Fibroblast of lung (primary cell): ENCODE measurements around the gene FOXG1. TPM values are rescaled to one million over a fixed set of nuclear protein-coding genes. Genes with fewer than 3 reads are reported as not detected.
A peak's percentile ranks its signal among the peaks of the same experiment; 100 is the strongest.

Source experiments
- DNase-seq, 2 donors: peaks; one replicate each; pipeline versions ENCODE4 v3.0.0 to v3.0.0-alpha.2; 2010; ENCODE audit warnings: low read depth in 2 of 2
- H2AFZ ChIP-seq: 2 replicates; pipeline ENCODE4 v1.5.1; 2012; ENCODE audit warnings: low read length, control low read depth, inconsistent platforms
- H3K27ac ChIP-seq: 2 replicates; pipeline ENCODE4 v1.5.1; 2011; ENCODE audit warnings: low read length, control low read depth; ENCODE audit not compliant: insufficient read depth
- H3K27me3 ChIP-seq: 2 replicates; pipeline ENCODE4 v1.5.1; 2011; ENCODE audit warnings: mild to moderate bottlenecking, low read length; ENCODE audit not compliant: control insufficient read depth, insufficient read depth
- H3K36me3 ChIP-seq: 2 replicates; pipeline ENCODE4 v1.5.1; 2011; ENCODE audit warnings: low read length; ENCODE audit not compliant: control insufficient read depth, insufficient read depth
- H3K4me1 ChIP-seq: 2 replicates; pipeline ENCODE4 v1.5.1; 2011; ENCODE audit warnings: low read length; ENCODE audit not compliant: control insufficient read depth, insufficient read depth; ENCODE audit errors: extremely low read depth
- H3K4me2 ChIP-seq: 2 replicates; pipeline ENCODE4 v1.5.1; 2011; ENCODE audit warnings: low read length, control low read depth; ENCODE audit not compliant: insufficient read depth; ENCODE audit errors: extremely low read depth
- H3K4me3 ChIP-seq, 4 experiments: fragments of 200-600 bp in 1 of 4; sonication (generic) in 1 of 4; replicated peaks in 1 of 4; 2 replicates each; pipeline ENCODE4 v1.5.1; 2011 to 2016; ENCODE audit warnings: low read length in 4 of 4, low read depth in 3 of 4, mild to moderate bottlenecking in 3 of 4, control low read depth in 2 of 4, inconsistent platforms in 1 of 4, mixed read lengths in 1 of 4; ENCODE audit not compliant: insufficient read depth in 1 of 4; ENCODE audit errors: control extremely low read depth in 1 of 4
- H3K79me2 ChIP-seq: 2 replicates; pipeline ENCODE4 v1.5.1; 2012; ENCODE audit warnings: mild to moderate bottlenecking, low read length, inconsistent platforms; ENCODE audit not compliant: control insufficient read depth, insufficient read depth
- H3K9ac ChIP-seq: 2 replicates; pipeline ENCODE4 v1.5.1; 2011; ENCODE audit warnings: mild to moderate bottlenecking, low read length, control low read depth; ENCODE audit not compliant: insufficient read depth
- H3K9me3 ChIP-seq: 2 replicates; pipeline ENCODE4 v1.5.1; 2012; ENCODE audit warnings: low read depth, low read length; ENCODE audit not compliant: control insufficient read depth, insufficient read depth
- H4K20me1 ChIP-seq: 2 replicates; pipeline ENCODE4 v1.5.1; 2011; ENCODE audit warnings: low read length; ENCODE audit not compliant: control insufficient read depth, insufficient read depth; ENCODE audit errors: extremely low read depth
- EZH2 ChIP-seq: IDR thresholded peaks from 2 replicates; pipeline ENCODE4 v1.5.1; 2012; ENCODE audit warnings: low read length, control low read depth, mild to moderate bottlenecking; ENCODE audit errors: missing control alignments
- polyA plus RNA-seq, 2 donors: library from polyadenylated mRNA; depleted of rRNA in 1 of 2; stranded (reverse) in 1 of 2; unstranded in 1 of 2; fragments of >200 nt; gene quantifications; 2 replicates each; pipeline ENCODE4 v1.2.1, GENCODE V29; 2011 to 2012; ENCODE audit warnings: missing spikeins in 1 of 2
- total RNA-seq: library from RNA; depleted of rRNA; stranded (reverse); fragments of >200 nt; gene quantifications from 2 replicates; pipeline ENCODE4 v1.2.1, GENCODE V29; 2014
- TF ChIP-seq, protein P1 (sequence below), 2 donors: IDR thresholded peaks in 1 of 2; conservative IDR thresholded peaks in 1 of 2; 1 replicate in 1 of 2; 2 replicates in 1 of 2; pipeline ENCODE4 v1.5.1; 2011 to 2012; ENCODE audit warnings: low read length in 2 of 2, control low read depth in 1 of 2, inconsistent platforms in 1 of 2, low read depth in 1 of 2, mild to moderate bottlenecking in 1 of 2

Gene FOXG1
- total and polyA plus RNA-seq, 2 donors (not counting 1 experiment from before 2014, with no cell fraction given), result not detected

DNA sequence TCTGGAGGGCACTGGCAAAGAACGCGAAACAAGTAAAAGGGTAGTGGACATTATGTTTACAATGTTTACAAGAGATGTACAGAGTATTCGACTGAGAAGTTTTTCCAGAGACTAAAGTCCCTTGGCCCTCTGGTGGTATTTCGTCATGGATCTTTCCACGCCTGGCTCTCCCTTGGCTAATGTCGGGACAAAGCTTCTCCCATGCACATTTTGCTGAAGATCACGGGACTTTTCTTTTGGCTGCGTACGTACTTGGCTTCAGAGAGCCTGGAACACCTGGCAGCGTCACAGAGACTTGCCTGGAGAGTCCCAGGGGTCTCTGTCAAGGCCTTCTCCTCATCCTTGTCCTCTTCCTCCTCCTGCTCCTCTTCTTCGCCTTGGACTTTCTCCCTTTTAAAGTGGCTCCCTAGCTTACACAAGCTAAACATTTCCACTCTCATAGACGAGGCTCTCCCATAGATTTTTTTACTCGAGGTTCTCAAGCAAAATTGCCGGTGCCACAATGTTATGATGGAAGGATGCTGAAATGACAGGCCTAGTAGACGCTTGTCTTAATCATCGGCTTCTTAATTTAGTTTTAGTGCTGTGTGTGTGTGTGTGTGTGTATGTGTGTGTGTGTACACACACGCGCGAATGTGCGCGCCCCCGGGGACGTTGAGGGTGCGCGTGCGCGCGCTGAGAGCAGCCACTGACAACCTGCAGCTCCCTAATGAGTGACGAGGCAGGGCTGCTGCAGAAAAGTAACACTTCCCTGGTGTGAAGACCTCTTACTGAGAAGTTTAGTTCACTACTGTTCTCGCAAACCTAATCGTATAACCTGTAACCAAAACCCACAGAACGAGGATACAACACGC, 4.9 kb upstream of the FOXG1 start:
- H3K4me2 ChIP-seq, result no peak overlapping the region
- H3K36me3 ChIP-seq, result no peaks in the 10 kb centered on the region
- no peaks in the 10 kb centered on the region for H3K4me1 ChIP-seq
- no peaks in the 10 kb centered on the region for H3K9me3 ChIP-seq
- no peak overlapping the region for H3K4me3 ChIP-seq
- no peaks in the 10 kb centered on the region for H3K79me2 ChIP-seq
- H3K27me3 ChIP-seq, result peaks cover 81% of the 10 kb centered on the region
- peak; percentile 42 for TF ChIP-seq EZH2
- TF ChIP-seq, protein P1, sequence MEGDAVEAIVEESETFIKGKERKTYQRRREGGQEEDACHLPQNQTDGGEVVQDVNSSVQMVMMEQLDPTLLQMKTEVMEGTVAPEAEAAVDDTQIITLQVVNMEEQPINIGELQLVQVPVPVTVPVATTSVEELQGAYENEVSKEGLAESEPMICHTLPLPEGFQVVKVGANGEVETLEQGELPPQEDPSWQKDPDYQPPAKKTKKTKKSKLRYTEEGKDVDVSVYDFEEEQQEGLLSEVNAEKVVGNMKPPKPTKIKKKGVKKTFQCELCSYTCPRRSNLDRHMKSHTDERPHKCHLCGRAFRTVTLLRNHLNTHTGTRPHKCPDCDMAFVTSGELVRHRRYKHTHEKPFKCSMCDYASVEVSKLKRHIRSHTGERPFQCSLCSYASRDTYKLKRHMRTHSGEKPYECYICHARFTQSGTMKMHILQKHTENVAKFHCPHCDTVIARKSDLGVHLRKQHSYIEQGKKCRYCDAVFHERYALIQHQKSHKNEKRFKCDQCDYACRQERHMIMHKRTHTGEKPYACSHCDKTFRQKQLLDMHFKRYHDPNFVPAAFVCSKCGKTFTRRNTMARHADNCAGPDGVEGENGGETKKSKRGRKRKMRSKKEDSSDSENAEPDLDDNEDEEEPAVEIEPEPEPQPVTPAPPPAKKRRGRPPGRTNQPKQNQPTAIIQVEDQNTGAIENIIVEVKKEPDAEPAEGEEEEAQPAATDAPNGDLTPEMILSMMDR (conservative IDR thresholded peaks at IDR 0.05 in 1 of 2, IDR thresholded peaks at IDR 0.05 in 1 of 2; ENCODE audit: low read depth in 1 of 2, low read length in 2 of 2), result no peak
- no peak overlapping the region for H2AFZ ChIP-seq
- H4K20me1 ChIP-seq, result no peaks in the 10 kb centered on the region
- no peak for DNase-seq
- no peak overlapping the region for H3K27ac ChIP-seq
- no peak overlapping the region for H3K9ac ChIP-seq

DNA sequence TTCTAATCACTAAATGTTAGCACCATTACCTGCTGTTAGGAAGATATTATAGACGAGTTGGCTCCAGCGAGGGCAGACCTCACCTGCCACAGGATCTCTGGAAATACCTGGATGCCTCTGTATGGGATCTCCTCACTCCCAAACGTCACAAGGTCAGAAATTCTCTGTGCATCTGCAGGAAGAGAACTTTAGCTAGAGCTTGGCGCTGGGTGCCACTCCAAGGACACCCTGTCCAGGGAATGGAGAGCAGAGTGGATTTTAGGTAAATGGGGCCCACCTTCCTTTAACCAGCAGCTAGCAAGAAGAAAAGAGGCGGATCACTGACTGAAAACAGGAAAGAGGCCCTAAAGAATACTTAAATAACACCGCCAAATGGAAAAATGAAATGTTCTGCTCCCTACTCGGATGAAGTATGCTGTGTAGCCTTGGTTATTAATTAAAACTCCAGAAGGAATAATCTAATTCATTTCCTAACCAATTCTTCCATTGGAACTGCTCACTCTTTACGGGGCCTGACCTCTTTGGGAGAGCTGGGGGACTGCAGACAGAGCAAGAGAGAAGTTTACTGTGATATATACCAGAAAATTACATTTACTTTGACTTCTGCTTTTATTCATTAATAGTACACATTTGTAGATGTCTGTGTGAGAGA, 4.2 kb upstream of the FOXG1 start:
- no peaks in the 10 kb centered on the region for H3K79me2 ChIP-seq
- H3K27ac ChIP-seq, result no peak overlapping the region
- H3K9me3 ChIP-seq, result no peaks in the 10 kb centered on the region
- H2AFZ ChIP-seq, result no peak overlapping the region
- H3K36me3 ChIP-seq, result no peaks in the 10 kb centered on the region
- no peak for TF ChIP-seq EZH2
- TF ChIP-seq, protein P1 (conservative IDR thresholded peaks at IDR 0.05 in 1 of 2, IDR thresholded peaks at IDR 0.05 in 1 of 2; ENCODE audit: low read depth in 1 of 2, low read length in 2 of 2), result no peak
- H3K27me3 ChIP-seq, result peaks cover 75% of the 10 kb centered on the region
- H3K4me2 ChIP-seq, result no peak overlapping the region
- H4K20me1 ChIP-seq, result no peaks in the 10 kb centered on the region
- H3K4me1 ChIP-seq, result no peaks in the 10 kb centered on the region
- no peak for DNase-seq
- H3K9ac ChIP-seq, result no peak overlapping the region
- no peak overlapping the region for H3K4me3 ChIP-seq

DNA sequence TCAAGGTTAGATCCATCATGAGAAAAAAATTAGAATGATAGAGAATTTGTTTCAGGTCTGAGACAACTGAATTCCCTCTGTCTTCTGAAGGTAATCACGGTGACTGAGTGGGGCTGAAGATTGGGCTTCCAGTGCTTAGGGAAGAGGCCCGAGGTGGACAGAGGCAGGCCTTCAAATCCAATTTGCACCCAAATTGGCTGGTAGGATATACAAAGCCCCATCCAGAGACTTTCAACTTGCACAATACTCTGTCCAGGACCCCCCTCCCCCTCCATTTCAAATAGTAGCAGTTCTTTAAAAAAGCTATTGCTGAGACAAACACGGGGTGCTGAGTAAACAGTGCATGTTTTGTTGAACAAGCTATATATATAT, 3.6 kb upstream of the FOXG1 start:
- no peak overlapping the region for H3K27ac ChIP-seq
- no peak for DNase-seq
- TF ChIP-seq, protein P1 (conservative IDR thresholded peaks at IDR 0.05 in 1 of 2, IDR thresholded peaks at IDR 0.05 in 1 of 2; ENCODE audit: low read depth in 1 of 2, low read length in 2 of 2), result no peak
- no peak for TF ChIP-seq EZH2
- no peaks in the 10 kb centered on the region for H3K4me1 ChIP-seq
- no peak overlapping the region for H3K9ac ChIP-seq
- no peaks in the 10 kb centered on the region for H3K36me3 ChIP-seq
- no peak overlapping the region for H3K4me2 ChIP-seq
- no peaks in the 10 kb centered on the region for H3K9me3 ChIP-seq
- peaks cover 74% of the 10 kb centered on the region for H3K27me3 ChIP-seq
- no peaks in the 10 kb centered on the region for H4K20me1 ChIP-seq
- H3K4me3 ChIP-seq, result no peak overlapping the region
- no peak overlapping the region for H2AFZ ChIP-seq
- H3K79me2 ChIP-seq, result no peaks in the 10 kb centered on the region
